Retinal pigment epithelial cell (primary cell): ENCODE results near the gene CT45A1.
"Not testable (repeated sequence)": the region's sequence is repeated elsewhere in the genome, so short reads cannot be mapped to it uniquely, and the experiment has no call there.

Source experiments
- DNase-seq: peaks from one replicate; pipeline ENCODE4 v3.0.0-alpha.2; 2010; ENCODE audit warnings: low read depth
- H3K4me3 ChIP-seq: 2 replicates; pipeline ENCODE4 v1.5.1; 2011; ENCODE audit warnings: mild to moderate bottlenecking, low read length, control low read depth, moderate library complexity
- CTCF ChIP-seq: conservative IDR thresholded peaks from 2 replicates; pipeline ENCODE4 v1.5.1; 2011; ENCODE audit warnings: low read depth, low read length, control low read depth, inconsistent platforms

The CT45A1 gene

GRCh38 chrX:135737366-135738071 lies 24.1 kb downstream of the CT45A1 start:
- DNase-seq, result no peak
- TF ChIP-seq CTCF, result no peak
- no peak overlapping the region for H3K4me3 ChIP-seq

GRCh38 chrX:135740681-135741149 lies 27.3 kb downstream of the CT45A1 start:
- peak; percentile 26 for TF ChIP-seq CTCF
- no peak overlapping the region for H3K4me3 ChIP-seq
- DNase-seq, result no peak

- TF ChIP-seq CTCF, result no peak
- no peak for DNase-seq
- no peak overlapping the region for H3K4me3 ChIP-seq
Measured at GRCh38 chrX:135741192-135741715, 27.8 kb downstream of the CT45A1 start.

- not testable (repeated sequence) for DNase-seq, H3K4me3 ChIP-seq
Measured at GRCh38 chrX:135744739-135745138, 31.3 kb downstream of the CT45A1 start.

GRCh38 chrX:135768091-135768490 lies 54.7 kb downstream of the CT45A1 start, which contains the start of gene CT45A3:
Gene CT45A3 (minus strand): TSS chrX:135768191. CDS start chrX:135764444, 3,747 bp downstream.
- H3K4me3 ChIP-seq, DNase-seq: not testable (repeated sequence)
